SU-DHL-6 (cell line): ENCODE results near the gene SCLT1.

Experiments used
- H2AFZ ChIP-seq: fragments of 200-600 bp; sonication (generic); 2 replicates; pipeline ENCODE4 v1.6.1; 2014; ENCODE audit warnings: low read depth, mild to moderate bottlenecking, moderate library complexity, mixed read lengths, antibody characterized with exemption, low read length; ENCODE audit not compliant: severe bottlenecking
- H3F3A ChIP-seq: fragments of 200-600 bp; shearing (Covaris generic); 2 replicates; pipeline ENCODE4 v1.6.0; 2016; ENCODE audit warnings: antibody characterized with exemption, mild to moderate bottlenecking; ENCODE audit not compliant: insufficient read depth
- H3K27ac ChIP-seq: fragments of 200-600 bp; sonication (generic); 2 replicates; pipeline ENCODE4 v1.5.1; 2016; ENCODE audit warnings: low read depth, mild to moderate bottlenecking, low read length, moderate library complexity, mixed read lengths
- H3K27me3 ChIP-seq: fragments of 200-600 bp; sonication (generic), shearing (Covaris generic); 2 replicates; pipeline ENCODE4 v1.6.0; 2014; ENCODE audit warnings: mild to moderate bottlenecking, low read length
- H3K36me3 ChIP-seq: fragments of 200-600 bp; sonication (generic); 2 replicates; pipeline ENCODE4 v1.6.1; 2014; ENCODE audit warnings: mild to moderate bottlenecking, low read length, mixed read lengths
- H3K4me2 ChIP-seq: fragments of 300-600, 200-600 bp; shearing (Covaris generic), sonication (generic); 2 replicates; pipeline ENCODE4 v1.6.0; 2014; ENCODE audit warnings: low read length, low read depth, mild to moderate bottlenecking; ENCODE audit not compliant: poor library complexity, severe bottlenecking
- H3K4me3 ChIP-seq: fragments of 200-600 bp; sonication (generic); 2 replicates; pipeline ENCODE4 v1.5.1; 2014; ENCODE audit warnings: antibody characterized with exemption, low read length, mild to moderate bottlenecking, mixed read lengths; ENCODE audit not compliant: insufficient read depth, poor library complexity, severe bottlenecking
- H3K79me2 ChIP-seq: fragments of 200-600 bp; sonication (generic); 2 replicates; pipeline ENCODE4 v1.6.1; 2014; ENCODE audit warnings: mild to moderate bottlenecking, low read length, moderate library complexity; ENCODE audit not compliant: insufficient read depth
- H3K9ac ChIP-seq: fragments of 200-600 bp; sonication (generic); 2 replicates; pipeline ENCODE4 v1.7.0; 2014; ENCODE audit warnings: mild to moderate bottlenecking, low read length
- H3K9me2 ChIP-seq: fragments of 200-600 bp; sonication (generic); replicated peaks from 2 replicates; pipeline ENCODE4 v1.6.1; 2014; ENCODE audit warnings: low read length; ENCODE audit not compliant: insufficient read depth
- H3K9me3 ChIP-seq: fragments of 200-600 bp; sonication (generic); 2 replicates; pipeline ENCODE4 v1.6.1; 2014; ENCODE audit warnings: low read length, mixed read lengths; ENCODE audit not compliant: insufficient read depth
- H4K20me1 ChIP-seq: fragments of 200-600 bp; sonication (generic); 2 replicates; pipeline ENCODE4 v1.6.1; 2014; ENCODE audit warnings: low read depth, mild to moderate bottlenecking, antibody characterized with exemption, low read length, moderate library complexity, mixed read lengths
- EZH2phosphoT487 ChIP-seq: fragments of 200-600 bp; sonication (generic), shearing (Covaris generic); conservative IDR thresholded peaks from 2 replicates; pipeline ENCODE4 v1.6.1; 2018; ENCODE audit warnings: mild to moderate bottlenecking, antibody characterized with exemption, low read length, moderate library complexity, mixed read lengths
- TF ChIP-seq, protein P1 (sequence below): fragments of 200-600 bp; sonication (generic); IDR thresholded peaks from one replicate; pipeline ENCODE4 v1.5.1; 2017; ENCODE audit warnings: antibody characterized with exemption, mild to moderate bottlenecking, low read length, moderate library complexity; ENCODE audit not compliant: insufficient read depth, poor library complexity, severe bottlenecking

The SCLT1 gene

DNA sequence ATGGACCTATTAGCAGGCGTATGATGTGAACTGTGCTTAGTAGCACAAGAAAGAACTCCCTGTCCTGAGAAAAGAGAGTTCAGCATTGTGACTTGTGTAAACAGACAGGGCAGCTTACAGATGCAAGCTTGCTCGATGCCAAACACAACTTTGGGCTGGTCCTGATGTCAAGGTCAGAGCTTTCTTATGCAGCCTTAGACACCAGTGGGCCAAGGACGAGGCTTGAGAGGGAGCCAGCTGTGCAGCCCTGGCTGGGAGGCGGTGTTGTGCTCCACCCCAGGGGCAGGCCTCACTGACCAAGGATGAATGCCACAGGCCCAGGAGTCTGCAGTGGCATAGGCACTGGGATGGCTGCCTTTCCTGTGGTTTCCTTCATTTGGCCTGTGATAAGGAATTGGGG is 248.4 kb downstream of the SCLT1 start:
- H4K20me1 ChIP-seq, result no peaks in the 10 kb centered on the region
- no peaks in the 10 kb centered on the region for H3K27me3 ChIP-seq
- H3K9me2 ChIP-seq, result no peaks in the 10 kb centered on the region
- H3K9ac ChIP-seq, result no peak overlapping the region
- H3F3A ChIP-seq, result no peaks in the 10 kb centered on the region
- no peaks in the 10 kb centered on the region; the same call in 1 of the 2 replicates for H3K36me3 ChIP-seq
- no peak overlapping the region for H3K27ac ChIP-seq
- no peaks in the 10 kb centered on the region for H3K9me3 ChIP-seq
- no peak overlapping the region for H3K4me2 ChIP-seq
- no peak overlapping the region for H2AFZ ChIP-seq
- TF ChIP-seq, protein P1, sequence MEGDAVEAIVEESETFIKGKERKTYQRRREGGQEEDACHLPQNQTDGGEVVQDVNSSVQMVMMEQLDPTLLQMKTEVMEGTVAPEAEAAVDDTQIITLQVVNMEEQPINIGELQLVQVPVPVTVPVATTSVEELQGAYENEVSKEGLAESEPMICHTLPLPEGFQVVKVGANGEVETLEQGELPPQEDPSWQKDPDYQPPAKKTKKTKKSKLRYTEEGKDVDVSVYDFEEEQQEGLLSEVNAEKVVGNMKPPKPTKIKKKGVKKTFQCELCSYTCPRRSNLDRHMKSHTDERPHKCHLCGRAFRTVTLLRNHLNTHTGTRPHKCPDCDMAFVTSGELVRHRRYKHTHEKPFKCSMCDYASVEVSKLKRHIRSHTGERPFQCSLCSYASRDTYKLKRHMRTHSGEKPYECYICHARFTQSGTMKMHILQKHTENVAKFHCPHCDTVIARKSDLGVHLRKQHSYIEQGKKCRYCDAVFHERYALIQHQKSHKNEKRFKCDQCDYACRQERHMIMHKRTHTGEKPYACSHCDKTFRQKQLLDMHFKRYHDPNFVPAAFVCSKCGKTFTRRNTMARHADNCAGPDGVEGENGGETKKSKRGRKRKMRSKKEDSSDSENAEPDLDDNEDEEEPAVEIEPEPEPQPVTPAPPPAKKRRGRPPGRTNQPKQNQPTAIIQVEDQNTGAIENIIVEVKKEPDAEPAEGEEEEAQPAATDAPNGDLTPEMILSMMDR, result no peak
- TF ChIP-seq EZH2phosphoT487, result no peak
- H3K4me3 ChIP-seq, result no peak overlapping the region
- H3K79me2 ChIP-seq, result peaks cover 26% of the 10 kb centered on the region

DNA sequence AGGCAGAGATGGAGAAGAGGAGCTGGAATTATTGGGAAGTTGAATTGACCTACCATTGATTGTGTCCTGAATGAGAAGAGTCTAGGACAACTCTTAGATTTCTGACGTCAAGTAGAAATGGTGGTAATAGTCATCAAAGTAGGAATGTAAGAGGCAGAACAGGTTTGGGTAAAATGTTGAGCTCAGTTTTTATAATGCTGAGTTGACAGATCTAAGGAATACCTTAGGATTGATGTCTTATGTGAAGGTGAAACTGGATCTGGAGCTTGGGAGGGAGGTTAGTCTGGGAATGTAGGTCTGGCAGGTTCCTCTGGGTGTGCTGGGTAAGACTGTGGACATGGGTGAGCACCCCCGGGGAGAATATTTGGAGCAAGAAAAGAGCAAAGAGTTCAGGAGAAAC is 251.9 kb downstream of the SCLT1 start:
- H2AFZ ChIP-seq, result no peak overlapping the region
- no peak overlapping the region for H3K4me3 ChIP-seq
- H3K4me2 ChIP-seq, result no peak overlapping the region
- no peaks in the 10 kb centered on the region for H3F3A ChIP-seq
- no peak overlapping the region for H3K27ac ChIP-seq
- no peaks in the 10 kb centered on the region for H4K20me1 ChIP-seq
- no peaks in the 10 kb centered on the region for H3K9me2 ChIP-seq
- peaks cover 61% of the 10 kb centered on the region for H3K79me2 ChIP-seq
- no peaks in the 10 kb centered on the region; the same call in 1 of the 2 replicates for H3K36me3 ChIP-seq
- H3K27me3 ChIP-seq, result no peaks in the 10 kb centered on the region
- no peaks in the 10 kb centered on the region for H3K9me3 ChIP-seq
- TF ChIP-seq, protein P1, result no peak
- TF ChIP-seq EZH2phosphoT487, result no peak
- no peak overlapping the region for H3K9ac ChIP-seq

DNA sequence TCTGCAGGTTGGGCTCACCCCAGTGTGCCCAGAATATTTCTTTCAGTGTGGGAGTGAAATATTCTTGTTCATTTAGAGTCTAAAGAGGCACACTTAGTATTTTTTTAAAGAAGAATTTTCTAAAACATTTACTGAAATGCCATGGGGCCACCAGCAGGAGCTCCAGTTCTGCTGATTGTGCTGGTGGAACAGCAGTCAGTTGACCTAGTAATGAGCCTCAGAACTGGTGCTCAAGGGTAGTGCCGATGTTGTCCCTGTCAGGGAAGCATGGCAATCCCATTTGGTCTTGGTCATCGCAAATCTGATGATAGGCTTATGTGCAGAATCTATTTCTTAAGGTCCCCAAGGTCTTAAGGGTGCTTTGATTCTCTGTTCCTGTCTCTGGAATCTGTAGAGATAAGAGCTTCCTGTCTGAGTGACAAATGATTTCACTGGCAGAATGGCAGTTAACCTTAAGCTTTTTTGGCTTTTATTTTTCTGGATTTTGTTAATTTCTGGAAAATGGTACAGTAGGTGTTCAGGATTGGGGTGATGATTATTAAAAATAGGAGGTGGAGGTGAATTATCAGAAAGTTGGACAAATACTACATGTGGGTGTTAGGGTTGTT is 252.5 kb downstream of the SCLT1 start:
- Histone ChIP-seq H3K4me3 (no peak overlapping the region), H4K20me1 (no peaks in the 10 kb centered on the region), H3K9ac (no peak overlapping the region), H2AFZ (no peak overlapping the region), H3K9me2 (no peaks in the 10 kb centered on the region), H3K27ac (no peak overlapping the region), H3K4me2 (no peak overlapping the region), H3K27me3 (no peaks in the 10 kb centered on the region), H3K9me3 (no peaks in the 10 kb centered on the region), H3K79me2 (peaks cover 62% of the 10 kb centered on the region), H3K36me3 (no peaks in the 10 kb centered on the region; the same call in 1 of the 2 replicates), H3F3A (no peaks in the 10 kb centered on the region)
- TF ChIP-seq EZH2phosphoT487, result no peak
- TF ChIP-seq, protein P1, result no peak
